Keratinocyte (primary cell): ENCODE results near the gene TTI1. TPM values are rescaled to one million over a fixed set of nuclear protein-coding genes. Genes with fewer than 3 reads are reported as not detected.

Experiments used
- DNase-seq: peaks from one replicate; pipeline ENCODE4 v3.0.0-alpha.2; 2011; ENCODE audit warnings: low read depth, missing footprints, low spot score
- FAIRE-seq: peaks from 2 replicates; lab custom pipeline; 2011; peaks lifted over from hg19 to GRCh38; lab: Jason Lieb, UNC
- H2AFZ ChIP-seq: 2 replicates; pipeline ENCODE4 v1.6.0; 2012; ENCODE audit warnings: low read length, control low read depth, inconsistent platforms; ENCODE audit not compliant: control insufficient read depth
- H3K27ac ChIP-seq: 2 replicates; pipeline ENCODE4 v1.5.1; 2011; ENCODE audit warnings: low read length; ENCODE audit not compliant: control insufficient read depth, insufficient read depth
- H3K27me3 ChIP-seq: 3 replicates; pipeline ENCODE4 v1.6.0; 2011; ENCODE audit warnings: low read length; ENCODE audit not compliant: control insufficient read depth, insufficient read depth; ENCODE audit errors: extremely low read depth
- H3K36me3 ChIP-seq, 2 experiments: 2 replicates in 1 of 2; 3 replicates in 1 of 2; pipeline ENCODE4 v1.5.1; 2011; ENCODE audit warnings: low read length in 2 of 2, mild to moderate bottlenecking in 1 of 2; ENCODE audit not compliant: control insufficient read depth in 2 of 2, insufficient read depth in 2 of 2; ENCODE audit errors: extremely low read depth in 1 of 2
- H3K4me1 ChIP-seq: 3 replicates; pipeline ENCODE4 v1.5.1; 2011; ENCODE audit warnings: low read length; ENCODE audit not compliant: control insufficient read depth, insufficient read depth; ENCODE audit errors: extremely low read depth
- H3K4me2 ChIP-seq: 3 replicates; pipeline ENCODE4 v1.6.0; 2011; ENCODE audit warnings: low read depth, low read length; ENCODE audit not compliant: control insufficient read depth, insufficient read depth; ENCODE audit errors: extremely low read depth
- H3K4me3 ChIP-seq, 3 experiments: fragments of 200-600 bp in 1 of 3; sonication (generic) in 1 of 3; 2 replicates in 2 of 3; 3 replicates in 1 of 3; pipeline ENCODE4 v1.5.1; 2011 to 2016; ENCODE audit warnings: low read length in 3 of 3, mild to moderate bottlenecking in 3 of 3, control low read depth in 2 of 3, inconsistent platforms in 1 of 3, low read depth in 1 of 3, mixed read lengths in 1 of 3, mixed run types in 1 of 3, moderate library complexity in 1 of 3; ENCODE audit not compliant: control insufficient read depth in 2 of 3, insufficient read depth in 2 of 3; ENCODE audit errors: extremely low read depth in 1 of 3
- H3K79me2 ChIP-seq: 2 replicates; pipeline ENCODE4 v1.6.0; 2012; ENCODE audit warnings: low read length; ENCODE audit not compliant: control insufficient read depth, insufficient read depth
- H3K9ac ChIP-seq: 3 replicates; pipeline ENCODE4 v1.6.0; 2011; ENCODE audit warnings: low read length; ENCODE audit not compliant: control insufficient read depth, insufficient read depth; ENCODE audit errors: extremely low read depth
- H3K9me1 ChIP-seq: 3 replicates; pipeline ENCODE4 v1.6.0; 2011; ENCODE audit warnings: low read length; ENCODE audit not compliant: control insufficient read depth, insufficient read depth; ENCODE audit errors: extremely low read depth
- H3K9me3 ChIP-seq: 2 replicates; pipeline ENCODE4 v1.5.1; 2012; ENCODE audit warnings: low read depth, low read length; ENCODE audit not compliant: control insufficient read depth
- H4K20me1 ChIP-seq: 3 replicates; pipeline ENCODE4 v1.6.0; 2011; ENCODE audit warnings: low read length; ENCODE audit not compliant: control insufficient read depth, insufficient read depth; ENCODE audit errors: extremely low read depth
- EZH2 ChIP-seq: IDR thresholded peaks from one replicate; pipeline ENCODE4 v1.6.1; 2012; ENCODE audit warnings: inconsistent platforms, mild to moderate bottlenecking, low read length, moderate library complexity
- dilution Hi-C: fragments of 300-500 bp; cut with MboI; formaldehyde crosslinking; loops from one replicate; pipeline ENCODE4 v1.7.0; 2020; ENCODE audit warnings: low sequenced_read_pairs; ENCODE audit not compliant: extremely low pct_ligation_motif_present
- polyA plus RNA-seq, 5 experiments: library from polyadenylated mRNA; depleted of rRNA in 3 of 5; stranded (reverse) in 3 of 5; stranded (forward) in 1 of 5; unstranded in 1 of 5; fragments of >200 nt; gene quantifications; 1 replicate in 1 of 5; 2 replicates in 3 of 5; 3 replicates in 1 of 5; pipeline versions ENCODE4 v1.2.1 to v1.2.3, GENCODE V29; 2011 to 2012; ENCODE audit warnings: missing spikeins in 2 of 5, low read depth in 1 of 5, low replicate concordance in 1 of 5
- TF ChIP-seq, protein P1 (sequence below), 3 experiments: IDR thresholded peaks in 1 of 3; conservative IDR thresholded peaks in 1 of 3; optimal IDR thresholded peaks in 1 of 3; 2 replicates in 2 of 3; 3 replicates in 1 of 3; pipeline versions ENCODE3 to v1.5.1; 2011; ENCODE audit warnings: low read length in 3 of 3, mild to moderate bottlenecking in 3 of 3, moderate library complexity in 2 of 3, control low read depth in 1 of 3, inconsistent platforms in 1 of 3; ENCODE audit not compliant: insufficient read depth in 2 of 3; ENCODE audit errors: extremely low read depth in 1 of 3

The TTI1 gene
- polyA plus RNA-seq, 1 donor (not counting 4 experiments of a cell fraction or from before 2014, with no cell fraction given) = 13.5 TPM

GRCh38 chr20:37941332-37941731, 91.9 kb downstream of the TTI1 start:
- Histone ChIP-seq H3K4me2 (no peak overlapping the region), H2AFZ (no peak overlapping the region), H3K79me2 (no peaks in the 10 kb centered on the region), H3K27me3 (peaks cover 3% of the 10 kb centered on the region), H3K4me1 (no peaks in the 10 kb centered on the region), H3K27ac (no peak overlapping the region), H3K9me3 (no peaks in the 10 kb centered on the region), H3K36me3 (no peaks in the 10 kb centered on the region), H3K9ac (no peak overlapping the region), H3K9me1 (no peaks in the 10 kb centered on the region), H4K20me1 (no peaks in the 10 kb centered on the region), H3K4me3 (no peak overlapping the region)
- FAIRE-seq = no peak
- no peak for DNase-seq
- no peak for TF ChIP-seq EZH2
- TF ChIP-seq, protein P1, sequence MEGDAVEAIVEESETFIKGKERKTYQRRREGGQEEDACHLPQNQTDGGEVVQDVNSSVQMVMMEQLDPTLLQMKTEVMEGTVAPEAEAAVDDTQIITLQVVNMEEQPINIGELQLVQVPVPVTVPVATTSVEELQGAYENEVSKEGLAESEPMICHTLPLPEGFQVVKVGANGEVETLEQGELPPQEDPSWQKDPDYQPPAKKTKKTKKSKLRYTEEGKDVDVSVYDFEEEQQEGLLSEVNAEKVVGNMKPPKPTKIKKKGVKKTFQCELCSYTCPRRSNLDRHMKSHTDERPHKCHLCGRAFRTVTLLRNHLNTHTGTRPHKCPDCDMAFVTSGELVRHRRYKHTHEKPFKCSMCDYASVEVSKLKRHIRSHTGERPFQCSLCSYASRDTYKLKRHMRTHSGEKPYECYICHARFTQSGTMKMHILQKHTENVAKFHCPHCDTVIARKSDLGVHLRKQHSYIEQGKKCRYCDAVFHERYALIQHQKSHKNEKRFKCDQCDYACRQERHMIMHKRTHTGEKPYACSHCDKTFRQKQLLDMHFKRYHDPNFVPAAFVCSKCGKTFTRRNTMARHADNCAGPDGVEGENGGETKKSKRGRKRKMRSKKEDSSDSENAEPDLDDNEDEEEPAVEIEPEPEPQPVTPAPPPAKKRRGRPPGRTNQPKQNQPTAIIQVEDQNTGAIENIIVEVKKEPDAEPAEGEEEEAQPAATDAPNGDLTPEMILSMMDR (optimal IDR thresholded peaks at IDR 0.05 in 1 of 3, IDR thresholded peaks at IDR 0.05 in 1 of 3, conservative IDR thresholded peaks at IDR 0.05 in 1 of 3; ENCODE audit: extremely low read depth in 1 of 3, insufficient read depth in 2 of 3, low read length in 3 of 3) = peak in 1 of 3 experiments; percentile 20
- dilution Hi-C loops = no loop called here

DNA sequence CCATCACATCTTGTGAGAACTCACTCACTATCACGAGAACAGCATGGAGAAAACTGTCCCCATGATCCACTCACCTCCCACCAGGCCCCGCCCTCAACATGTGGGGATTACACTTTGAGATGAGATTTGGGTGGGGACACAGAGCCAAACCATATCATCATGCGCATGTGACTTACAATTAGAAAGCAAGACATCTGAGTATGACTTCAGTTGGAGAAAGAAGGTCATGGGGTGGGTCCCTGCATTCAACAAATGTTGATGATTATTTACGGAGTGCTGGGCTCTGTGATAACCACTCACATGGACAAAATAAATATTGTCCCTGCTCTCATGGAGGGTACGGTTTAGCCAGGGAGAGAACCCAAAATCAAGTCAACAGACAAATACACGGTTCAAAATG, 92.4 kb downstream of the TTI1 start:
- Histone ChIP-seq H3K9me3 (no peaks in the 10 kb centered on the region), H3K36me3 (no peaks in the 10 kb centered on the region), H3K9me1 (no peaks in the 10 kb centered on the region), H3K27me3 (peaks cover 3% of the 10 kb centered on the region), H3K27ac (no peak overlapping the region), H3K4me1 (no peaks in the 10 kb centered on the region), H3K9ac (no peak overlapping the region), H4K20me1 (no peaks in the 10 kb centered on the region), H3K4me3 (no peak overlapping the region), H3K79me2 (no peaks in the 10 kb centered on the region), H3K4me2 (no peak overlapping the region), H2AFZ (no peak overlapping the region)
- dilution Hi-C loops = no loop called here
- TF ChIP-seq EZH2 = no peak
- TF ChIP-seq, protein P1 (optimal IDR thresholded peaks at IDR 0.05 in 1 of 3, IDR thresholded peaks at IDR 0.05 in 1 of 3, conservative IDR thresholded peaks at IDR 0.05 in 1 of 3; ENCODE audit: extremely low read depth in 1 of 3, insufficient read depth in 2 of 3, low read length in 3 of 3) = no peak
- FAIRE-seq (no peak), DNase-seq (no peak)
